Choroid plexus epithelial cell (primary cell): ENCODE results near the gene SGCG.
"Not testable (repeated sequence)": the region's sequence is repeated elsewhere in the genome, so short reads cannot be mapped to it uniquely, and the experiment has no call there.

Source experiments
- DNase-seq: peaks from one replicate; pipeline ENCODE4 v3.0.0-alpha.2; 2010; ENCODE audit warnings: low read depth
- H3K4me3 ChIP-seq: 2 replicates; pipeline ENCODE4 v1.5.1; 2011; ENCODE audit warnings: low read depth, mild to moderate bottlenecking, control low read depth, low read length, moderate library complexity
- CTCF ChIP-seq: conservative IDR thresholded peaks from 2 replicates; pipeline ENCODE4 v1.5.1; 2011; ENCODE audit warnings: low read depth, mild to moderate bottlenecking, control low read depth, inconsistent platforms, low read length, moderate library complexity

Gene SGCG

GRCh38 chr13:23289917-23290357, 109.2 kb downstream of the SGCG start:
- TF ChIP-seq CTCF, result no peak
- no peak overlapping the region for H3K4me3 ChIP-seq
- DNase-seq, result peak; percentile 69

- no peak for TF ChIP-seq CTCF
- DNase-seq, result peak; percentile 4
- no peak overlapping the region for H3K4me3 ChIP-seq
These were observed 111.8 kb downstream of the SGCG start for GRCh38 chr13:23292586-23292985.

GRCh38 chr13:23314837-23315236, 134.1 kb downstream of the SGCG start:
- DNase-seq, H3K4me3 ChIP-seq: not testable (repeated sequence)

- no peak for TF ChIP-seq CTCF
- H3K4me3 ChIP-seq, result no peak overlapping the region
- DNase-seq, result no peak
These were observed 139.1 kb downstream of the SGCG start for GRCh38 chr13:23319883-23320224.

DNA sequence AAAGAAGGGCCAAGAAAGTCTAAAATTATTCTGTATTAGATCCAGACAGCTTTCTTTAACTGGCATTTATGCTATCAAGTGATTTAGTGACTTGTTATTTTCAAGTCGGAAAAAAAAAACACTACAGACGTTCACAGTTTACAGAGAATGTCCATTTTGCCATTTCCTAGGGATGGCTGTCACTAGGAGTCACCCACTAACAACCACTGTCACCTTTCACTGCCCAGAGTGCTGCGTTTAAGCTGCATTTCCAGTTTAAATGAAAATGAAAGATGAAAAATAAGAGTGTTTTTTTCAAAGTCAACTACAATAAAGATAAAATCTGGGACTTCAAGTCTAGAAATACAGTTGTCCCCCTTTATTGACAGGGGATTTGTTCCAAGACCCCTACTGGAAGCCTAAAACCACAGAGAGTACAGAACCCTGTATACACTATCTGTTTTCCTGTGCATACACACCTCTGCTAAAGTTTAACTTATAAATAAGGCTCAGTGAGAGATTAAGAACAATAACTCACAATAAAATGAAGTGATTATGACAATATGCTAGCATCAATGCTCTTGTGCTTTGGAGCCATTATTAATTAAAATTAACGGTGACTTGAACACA, 140.3 kb downstream of the SGCG start:
- no peak for DNase-seq
- TF ChIP-seq CTCF, result no peak
- no peak overlapping the region for H3K4me3 ChIP-seq

- TF ChIP-seq CTCF, result no peak
- H3K4me3 ChIP-seq, result peak overlapping the region; percentile 43
- DNase-seq, result peak; percentile 97
These were observed 140.9 kb downstream of the SGCG start for GRCh38 chr13:23321535-23322241.

- TF ChIP-seq CTCF, result no peak
- H3K4me3 ChIP-seq, result no peak overlapping the region
- no peak for DNase-seq
These were observed 141.9 kb downstream of the SGCG start for GRCh38 chr13:23322353-23323336.
